H1 (cell line): ENCODE data around the gene GABRB2. TPM values are rescaled to one million over a fixed set of nuclear protein-coding genes. Genes with fewer than 3 reads are reported as not detected.

Source experiments
- ASH2L ChIP-seq: fragments of 200-600, 300-600 bp; sonication (generic); IDR thresholded peaks from one replicate; pipeline ENCODE4 v1.7.1; 2017; ENCODE audit warnings: low read length
- HDAC2 ChIP-seq, 2 experiments: fragments of 300-600 bp in 1 of 2; sonication (generic) in 1 of 2; IDR thresholded peaks; 2 replicates each; pipeline ENCODE4 v1.6.1; 2011 to 2012; ENCODE audit warnings: low read depth in 2 of 2, low read length in 2 of 2, mild to moderate bottlenecking in 2 of 2, moderate library complexity in 2 of 2, borderline replicate concordance in 1 of 2, inconsistent platforms in 1 of 2
- RNF2 ChIP-seq: fragments of 200-900, 300-1000 bp; sonication (generic); IDR thresholded peaks from 2 replicates; pipeline ENCODE4 v1.7.1; 2016; ENCODE audit warnings: borderline replicate concordance, low read depth, mild to moderate bottlenecking, antibody characterized with exemption, low read length; ENCODE audit not compliant: poor library complexity, severe bottlenecking; ENCODE audit errors: missing control alignments
- SIN3A ChIP-seq, 2 experiments: IDR thresholded peaks in 1 of 2; conservative IDR thresholded peaks in 1 of 2; 2 replicates each; pipeline ENCODE4 v1.6.1; 2011 to 2012; ENCODE audit warnings: low read length in 2 of 2, improper control_type of control experiment in 1 of 2, low read depth in 1 of 2, mild to moderate bottlenecking in 1 of 2
- TAF1 ChIP-seq: IDR thresholded peaks from 2 replicates; pipeline ENCODE4 v1.6.1; 2011; ENCODE audit warnings: mild to moderate bottlenecking, low read depth, low read length
- TCF12 ChIP-seq: IDR thresholded peaks from 2 replicates; pipeline ENCODE4 v1.6.1; 2011; ENCODE audit warnings: low read depth, mild to moderate bottlenecking, low read length
- ZNF274 ChIP-seq: IDR thresholded peaks from 2 replicates; pipeline ENCODE4 v1.7.0; 2012; ENCODE audit warnings: low read length, borderline replicate concordance; ENCODE audit errors: extremely low read depth
- polyA plus RNA-seq, 7 experiments: library from polyadenylated mRNA; depleted of rRNA in 3 of 7; stranded (reverse) in 5 of 7; unstranded in 2 of 7; fragments of >200 nt in 5 of 7; fragments of 200-250 nt in 2 of 7; gene quantifications; 1 replicate in 5 of 7; 2 replicates in 1 of 7; 4 replicates in 1 of 7; pipeline versions ENCODE4 v1.2.1 to v1.2.3, GENCODE V29; 2011 to 2013; ENCODE audit warnings: missing spikeins in 2 of 7, mixed read lengths in 2 of 7
- total RNA-seq: library from RNA; stranded (reverse); fragmentation: NEBNext Ultra II Directional; extraction: Animal tissue kit (Norgen Biotek cat#: 25700); gene quantifications from 2 replicates; pipeline ENCODE4 v1.2.1, GENCODE V29; 2021

The GABRB2 gene
- total and polyA plus RNA-seq, 2 of the 8 experiments (the other 6 are each of a cell fraction or from before 2014, with no cell fraction given), result 0.54 to 1.9 TPM

DNA sequence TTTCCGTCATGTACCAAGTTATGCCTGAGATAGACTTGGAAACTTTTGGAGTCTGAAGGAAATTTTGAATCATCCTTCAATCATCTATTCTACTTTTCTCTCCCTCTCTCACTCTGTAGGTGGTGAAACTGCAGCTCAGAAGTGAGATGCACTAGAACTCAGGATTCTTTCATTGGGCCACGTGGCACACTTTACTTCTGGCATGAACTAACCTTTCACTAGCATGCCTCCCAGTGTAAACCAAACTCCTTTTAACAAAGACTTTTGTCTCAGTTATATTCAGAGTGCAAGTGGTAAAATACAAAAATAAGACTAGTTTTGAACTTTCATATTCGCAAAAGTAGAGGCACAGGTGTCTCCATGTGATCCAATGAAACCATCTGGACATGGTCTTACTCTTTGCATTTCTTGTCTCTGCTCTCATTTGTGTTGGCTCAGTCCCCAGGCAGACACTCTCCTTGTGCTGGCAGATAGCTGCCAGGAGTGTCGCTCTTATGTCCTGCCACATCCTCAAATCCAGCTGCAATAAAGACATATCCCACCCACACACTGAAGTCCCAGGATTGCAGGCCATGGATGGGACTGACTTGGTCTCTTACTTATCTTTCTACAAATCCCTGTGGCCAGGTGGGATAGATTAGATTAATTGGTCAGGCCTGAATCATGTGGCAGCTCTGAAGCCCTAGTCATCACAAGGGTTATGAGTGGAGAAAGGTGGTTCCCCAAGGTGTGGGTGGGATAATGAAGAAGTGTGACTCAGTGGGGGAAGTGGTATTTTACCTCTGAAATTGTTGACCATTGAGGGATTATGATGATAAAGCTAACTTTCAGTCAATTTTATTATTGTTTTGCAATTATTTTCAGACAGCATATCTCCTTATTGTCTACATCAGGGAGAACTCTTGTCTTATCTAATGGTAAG, 267.5 kb downstream of the GABRB2 start (continued):
- TF ChIP-seq ZNF274, result no peak
- TF ChIP-seq ASH2L, result no peak
- no peak for TF ChIP-seq HDAC2 (IDR thresholded peaks at IDR 0.05; ENCODE audit: borderline replicate concordance in 1 of 2, low read depth in 2 of 2, low read length in 2 of 2)
- TF ChIP-seq TCF12, result no peak
- no peak for TF ChIP-seq TAF1
- no peak for TF ChIP-seq RNF2
- TF ChIP-seq SIN3A (conservative IDR thresholded peaks at IDR 0.05 in 1 of 2, IDR thresholded peaks at IDR 0.05 in 1 of 2; ENCODE audit: low read depth in 1 of 2, low read length in 2 of 2), result no peak
